NCI-H524 (cell line): ENCODE results near the gene UNCX.
"Not testable (repeated sequence)": the region's sequence is repeated elsewhere in the genome, so short reads cannot be mapped to it uniquely, and the experiment has no call there.

Source experiments
- DNase-seq, 2 experiments: peaks; one replicate each; lab custom pipeline; 2025; lab: John Stamatoyannopoulos, UW

UNCX gene

DNA sequence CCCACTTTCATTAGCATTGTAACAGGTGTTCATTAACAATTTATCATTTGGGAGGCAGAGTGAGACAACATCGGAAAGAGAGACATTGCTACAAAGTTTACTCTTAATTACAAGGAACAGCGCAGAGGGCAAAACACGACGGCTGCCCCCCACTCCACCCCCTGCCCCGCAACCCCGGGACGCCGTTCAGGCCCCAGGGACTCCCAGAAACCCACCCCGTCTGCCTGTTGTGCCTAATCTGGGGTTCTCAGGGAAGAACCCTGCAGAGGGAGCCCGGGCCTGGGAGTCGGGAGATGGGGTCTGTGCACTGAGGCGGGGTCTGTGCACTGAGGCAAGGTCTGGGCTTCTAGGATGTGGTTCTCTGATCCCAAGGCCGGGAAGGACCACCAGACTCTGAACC is 25.2 kb downstream of the UNCX start:
- DNase-seq: no peak

DNA sequence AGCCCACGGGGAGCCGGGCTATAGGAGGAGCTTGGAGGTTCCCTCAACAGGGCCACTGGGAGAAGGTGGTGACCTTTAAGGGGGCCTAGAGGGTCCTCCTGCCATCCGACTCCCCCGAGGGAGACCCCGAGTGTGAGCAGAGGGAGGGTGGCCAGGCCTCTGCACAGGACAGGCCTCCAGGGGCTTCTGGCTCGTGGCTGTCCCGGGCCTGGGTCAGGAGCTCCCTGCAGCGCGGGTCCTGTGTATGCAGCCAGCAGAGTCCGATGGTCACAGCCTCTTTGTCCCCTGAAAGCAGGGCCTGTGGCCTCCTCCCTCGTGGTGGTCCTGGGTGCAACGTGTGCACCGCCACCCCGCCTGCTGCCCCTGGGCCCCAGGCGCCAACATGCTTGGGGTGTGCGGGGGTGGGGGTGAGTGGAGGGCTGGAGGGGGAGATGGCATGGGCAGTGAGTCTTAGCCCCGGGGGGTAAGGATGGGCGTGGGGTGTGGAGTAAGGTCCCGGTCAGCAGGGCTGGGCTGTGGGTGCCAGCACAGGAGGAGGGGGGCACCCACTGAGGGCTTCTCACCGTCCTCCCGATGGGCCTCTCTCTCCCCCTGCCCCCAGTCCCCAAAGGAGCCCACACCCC is 27.1 kb downstream of the UNCX start:
- no peak for DNase-seq

DNA sequence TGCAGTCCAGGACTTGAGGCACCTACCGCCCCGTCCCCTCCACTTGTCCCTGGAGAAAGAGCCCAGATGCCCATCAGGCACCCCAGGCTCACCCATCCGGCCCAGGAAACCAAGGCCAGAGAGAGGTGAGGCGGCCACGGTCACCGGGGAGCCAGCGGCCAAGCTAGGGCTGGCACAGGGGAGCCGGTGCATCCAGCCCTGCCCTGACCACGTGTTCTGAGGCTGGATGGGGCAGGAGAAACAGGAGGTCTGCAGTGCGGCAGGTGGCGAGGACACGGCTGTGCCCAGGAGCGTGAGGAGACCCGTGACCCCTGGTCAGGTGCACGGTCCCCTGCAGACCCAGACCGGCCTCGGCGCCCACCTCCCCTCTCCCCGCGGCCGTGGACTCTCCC is 27.6 kb downstream of the UNCX start:
- DNase-seq: peak in 1 of 2 experiments; percentile 25

DNA sequence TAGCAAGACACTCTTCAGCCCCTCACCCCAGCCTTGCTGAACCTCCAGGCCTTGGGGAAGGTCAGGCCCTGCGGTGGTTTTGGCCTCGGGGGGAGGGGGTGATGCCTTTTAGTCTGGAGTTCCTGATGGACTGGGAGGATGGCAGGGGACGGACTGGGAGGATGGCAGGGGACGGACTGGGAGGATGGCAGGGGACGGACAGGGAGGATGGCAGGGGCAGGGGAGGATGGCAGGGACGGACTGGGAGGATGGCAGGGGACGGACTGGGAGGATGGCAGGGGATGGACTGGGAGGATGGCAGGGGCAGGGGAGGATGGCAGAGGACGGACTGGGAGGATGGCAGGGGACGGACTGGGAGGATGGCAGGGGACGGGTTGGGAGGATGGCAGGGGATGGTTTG is 28.4 kb downstream of the UNCX start:
- not testable (repeated sequence) for DNase-seq

DNA sequence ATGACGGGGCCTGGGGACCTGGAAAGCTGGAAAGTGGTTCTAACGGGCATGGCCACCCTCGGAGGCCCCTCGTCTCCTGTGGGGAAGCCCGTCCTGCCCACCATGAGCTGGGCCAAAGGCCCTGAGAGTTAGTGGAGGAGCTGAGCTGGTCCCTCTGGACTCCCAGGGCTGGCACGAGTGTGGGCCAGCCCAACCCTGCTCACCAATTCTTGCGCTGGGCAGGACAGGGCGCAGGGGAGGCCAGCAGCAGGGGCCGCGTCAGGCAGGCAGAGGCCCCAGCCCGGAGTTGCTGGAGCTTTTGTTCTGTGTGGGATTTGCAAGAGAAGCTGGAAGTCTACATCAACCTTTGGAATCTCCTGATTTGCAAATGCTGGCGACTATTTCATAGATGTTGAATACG is 29.8 kb downstream of the UNCX start:
- DNase-seq: no peak

DNA sequence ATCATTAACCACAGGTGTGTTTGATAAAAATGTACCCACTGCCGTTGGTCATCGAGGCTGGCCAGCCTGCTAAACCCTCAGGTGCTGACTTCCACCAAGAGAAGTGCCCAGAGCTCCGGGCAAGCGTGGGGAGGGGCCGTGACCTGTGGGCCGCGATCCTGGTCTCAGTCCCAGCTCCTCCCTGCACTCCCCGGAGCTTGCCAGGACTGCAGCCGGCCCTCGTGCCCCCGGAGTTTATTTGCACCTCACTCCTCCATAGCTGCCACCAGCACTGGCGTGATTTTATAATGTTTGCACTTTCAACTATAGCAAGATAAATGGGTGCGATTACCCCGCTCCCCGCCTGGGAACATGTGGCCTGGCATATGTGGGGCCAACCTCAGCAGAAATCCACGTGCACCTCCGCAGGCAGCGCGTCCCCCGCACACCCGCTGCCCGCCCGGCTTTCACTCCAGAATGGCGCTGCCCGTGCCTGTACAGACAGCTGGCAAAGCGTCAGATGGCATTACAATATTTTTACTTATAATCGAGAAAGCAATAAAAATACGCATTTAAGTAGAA is 30.8 kb downstream of the UNCX start:
- DNase-seq: peak in 1 of 2 experiments; percentile 34

DNA sequence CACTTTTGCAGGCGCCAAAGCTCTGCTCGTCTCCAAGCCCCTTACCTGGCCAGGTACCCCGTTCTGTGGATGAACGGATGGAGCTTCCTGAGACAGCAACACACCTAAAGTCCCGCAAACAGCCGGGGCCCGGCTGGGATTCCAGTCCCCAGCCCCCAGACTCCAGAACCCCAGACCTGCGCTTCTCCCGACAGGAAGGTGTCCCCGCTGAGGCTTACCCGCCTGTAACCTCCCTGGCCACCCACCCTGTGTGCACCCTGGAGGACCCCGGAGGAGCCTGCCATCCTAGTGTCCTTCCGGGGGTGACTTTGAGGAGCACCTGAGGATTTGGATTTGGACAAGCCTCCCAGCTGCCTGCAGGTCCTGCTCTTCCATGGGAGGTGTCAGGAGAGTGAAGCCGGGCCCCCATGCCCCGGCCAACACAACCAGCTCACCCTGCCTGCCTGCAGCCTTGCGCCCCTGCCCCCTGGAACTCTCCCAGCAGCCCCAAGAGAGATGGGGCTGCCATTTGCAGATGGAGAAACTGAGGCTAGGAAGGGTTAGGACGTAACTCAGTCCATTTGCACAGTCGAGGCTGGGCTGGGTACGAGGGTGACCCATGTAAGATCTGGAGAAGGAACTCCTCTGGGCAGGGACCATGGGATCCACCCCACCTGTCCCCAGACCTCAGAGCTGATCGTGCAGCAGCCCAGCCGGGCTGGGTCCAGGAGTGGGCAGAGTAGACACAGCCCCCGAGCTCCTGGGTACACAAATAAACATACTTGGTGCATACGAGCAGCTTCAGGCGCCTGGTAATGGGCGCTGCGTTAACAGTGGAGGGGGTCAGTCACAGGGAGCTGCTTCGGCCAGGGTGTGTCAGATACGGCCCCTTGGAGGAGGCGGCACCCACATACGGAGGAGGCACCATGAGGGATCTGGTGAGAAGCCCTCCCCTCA is 31.9 kb downstream of the UNCX start:
- no peak for DNase-seq

DNA sequence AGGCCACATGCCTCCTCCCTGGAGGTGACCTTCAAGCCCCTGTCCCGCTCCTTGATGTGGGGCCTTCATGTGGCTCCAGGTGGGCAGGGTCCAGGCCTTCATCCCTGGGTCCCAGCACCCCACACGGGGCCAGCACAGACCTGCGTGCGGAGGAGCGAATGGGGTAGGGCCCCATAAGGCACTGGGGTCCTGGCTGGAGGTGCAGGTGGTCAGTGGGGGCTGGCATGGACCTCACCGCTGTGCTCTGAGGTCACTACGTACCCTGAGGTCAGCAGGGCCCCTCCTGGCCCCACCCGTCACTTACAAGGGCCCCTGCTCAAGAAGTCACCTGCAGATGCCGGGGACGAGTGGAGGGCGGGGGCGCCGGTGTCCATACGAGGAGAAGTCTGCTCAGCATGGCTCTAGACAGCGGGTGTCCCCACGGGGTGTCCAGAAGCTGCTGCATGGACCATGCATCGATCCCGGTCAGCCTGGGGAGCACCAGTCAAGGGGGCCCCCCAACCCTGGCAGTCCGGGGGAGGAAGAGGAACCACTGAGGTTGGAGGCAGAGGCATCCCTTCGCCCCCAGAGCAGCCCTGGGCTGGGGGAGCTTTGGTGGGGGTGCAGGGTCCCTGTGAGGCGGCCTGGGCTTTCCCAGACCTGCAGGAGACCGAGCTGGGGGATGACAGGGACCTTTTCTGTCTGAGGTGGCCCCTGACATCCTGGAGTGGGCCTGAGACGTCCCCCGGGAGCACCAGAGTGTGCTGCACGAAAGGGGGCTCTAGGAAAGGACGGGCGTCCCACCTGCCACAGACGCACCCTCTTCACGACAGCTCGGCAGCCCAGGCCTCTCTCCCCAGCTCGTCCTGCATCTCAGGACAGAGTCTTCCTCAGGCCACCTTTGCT is 34.6 kb downstream of the UNCX start:
- no peak for DNase-seq

DNA sequence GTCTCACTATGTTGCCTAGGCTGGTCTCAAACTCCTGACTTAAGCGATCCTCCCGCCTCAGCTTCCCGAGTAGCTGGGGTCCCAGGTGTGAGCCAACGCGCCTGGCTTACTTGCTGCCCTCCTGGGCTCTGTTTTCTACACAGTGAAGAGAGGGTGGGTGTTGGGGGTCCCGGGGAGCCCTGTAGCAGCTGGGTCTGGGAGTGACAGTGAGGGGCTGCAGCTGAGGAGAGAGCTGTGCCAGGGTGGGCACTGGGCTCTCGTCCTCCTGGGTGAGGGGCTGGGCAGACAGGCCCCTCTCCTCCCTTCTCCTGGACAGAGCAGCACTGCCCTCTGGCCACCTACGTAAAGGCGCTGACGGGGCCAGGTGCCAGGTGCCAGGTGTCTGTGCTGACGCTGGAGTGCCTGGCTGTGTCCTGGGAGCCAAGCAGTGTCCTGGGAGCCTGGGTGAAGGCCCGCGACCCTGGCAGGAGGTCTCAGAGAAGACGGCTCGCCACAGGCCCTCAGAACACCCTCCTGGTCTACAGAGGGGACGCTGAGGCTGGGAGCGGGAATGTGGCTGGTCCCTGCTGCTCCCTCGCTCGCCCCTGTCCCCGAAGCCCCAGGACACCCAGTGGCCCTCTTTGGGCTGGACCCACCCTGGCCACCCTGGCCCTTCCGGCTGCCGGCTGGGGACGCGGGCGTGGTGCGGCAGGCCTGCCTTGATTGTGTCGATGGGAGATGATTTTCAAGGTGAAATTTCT is 35.6 kb downstream of the UNCX start:
- DNase-seq: no peak

DNA sequence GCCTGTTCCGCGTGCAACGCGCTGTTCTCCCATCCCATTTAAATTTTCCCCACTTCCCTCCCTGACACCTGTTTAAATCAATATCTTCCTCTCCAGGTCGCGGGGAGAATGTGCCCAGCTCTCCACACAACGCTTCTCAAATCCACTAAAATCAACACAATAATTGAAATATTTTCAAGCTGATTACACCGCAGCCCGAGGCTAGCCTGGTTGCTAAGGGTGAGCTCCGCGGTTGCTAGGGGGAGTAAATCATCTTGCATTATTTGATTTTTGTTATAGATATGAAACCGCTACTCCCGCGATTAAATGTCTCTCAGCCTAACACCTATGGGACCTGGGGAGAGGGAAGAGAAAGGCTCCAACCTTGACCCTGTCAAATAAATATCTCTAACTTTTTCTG is 36.2 kb downstream of the UNCX start:
- peak in 1 of 2 experiments; percentile 23 for DNase-seq

DNA sequence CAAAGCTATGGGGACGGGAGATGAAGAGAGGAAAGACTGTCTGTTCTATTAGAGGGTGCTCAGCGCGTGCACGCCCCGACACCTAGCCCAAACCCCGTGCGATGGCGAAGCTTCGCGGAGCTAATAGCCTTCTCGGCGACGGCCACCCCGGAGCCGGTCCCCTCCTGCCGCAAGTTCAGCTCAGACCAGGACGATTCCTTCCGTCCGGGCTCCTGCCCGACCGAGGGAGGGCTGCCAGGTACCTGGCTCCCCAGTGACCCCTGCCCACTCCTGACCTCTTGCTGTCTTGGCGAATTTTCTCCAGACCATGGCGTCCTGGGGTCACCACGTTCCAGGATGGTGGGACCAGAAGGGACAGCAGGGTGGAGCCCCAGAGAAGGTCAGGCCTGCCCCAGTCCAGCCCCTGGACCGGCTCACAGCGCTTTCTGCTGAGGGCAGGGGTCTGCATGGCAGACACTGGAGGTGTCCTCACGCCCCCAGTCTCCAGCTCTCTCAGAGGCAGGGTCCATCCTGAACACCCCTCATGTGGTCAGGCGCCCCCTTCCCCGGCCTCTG is 36.7 kb downstream of the UNCX start:
- no peak for DNase-seq

DNA sequence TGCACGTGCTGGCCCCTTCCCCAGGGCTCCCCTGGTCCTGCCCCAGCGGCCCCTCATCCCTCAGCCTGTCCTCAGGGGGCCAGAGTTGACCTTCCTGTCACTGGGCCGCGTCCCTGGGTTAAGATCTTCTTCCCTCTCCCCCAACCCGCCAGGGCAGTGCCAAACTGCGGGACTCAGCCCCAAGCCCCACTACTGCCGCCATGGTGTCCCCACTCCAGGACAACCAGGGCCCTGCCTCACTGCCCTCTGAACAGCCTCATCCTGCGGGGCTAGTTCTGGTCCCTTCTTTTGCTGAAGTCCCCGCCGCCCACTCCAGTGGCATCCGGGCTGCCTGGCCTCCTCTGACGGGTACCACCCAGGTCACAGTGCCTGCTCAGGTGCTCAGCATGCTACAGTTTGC is 37.5 kb downstream of the UNCX start:
- DNase-seq: no peak

DNA sequence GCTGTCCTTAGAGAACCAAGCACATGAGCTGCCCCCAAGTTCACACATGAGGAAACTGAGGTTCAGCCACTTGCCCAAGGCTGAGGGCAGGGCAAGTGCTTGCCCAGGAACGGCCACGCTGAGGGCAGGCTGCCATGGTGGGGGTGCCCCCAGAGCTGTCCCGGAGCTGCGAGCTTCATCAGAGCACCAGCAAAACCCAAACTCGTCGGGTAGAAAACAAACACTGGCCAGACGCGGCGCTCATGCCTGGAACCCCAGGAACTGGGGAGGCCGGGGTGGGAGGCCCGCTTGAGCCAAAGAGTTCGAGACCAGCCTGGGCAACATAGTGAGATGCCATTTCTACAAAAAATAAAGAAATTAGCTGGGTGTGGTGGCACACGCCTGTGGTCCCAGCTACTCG is 38.4 kb downstream of the UNCX start:
- no peak for DNase-seq

DNA sequence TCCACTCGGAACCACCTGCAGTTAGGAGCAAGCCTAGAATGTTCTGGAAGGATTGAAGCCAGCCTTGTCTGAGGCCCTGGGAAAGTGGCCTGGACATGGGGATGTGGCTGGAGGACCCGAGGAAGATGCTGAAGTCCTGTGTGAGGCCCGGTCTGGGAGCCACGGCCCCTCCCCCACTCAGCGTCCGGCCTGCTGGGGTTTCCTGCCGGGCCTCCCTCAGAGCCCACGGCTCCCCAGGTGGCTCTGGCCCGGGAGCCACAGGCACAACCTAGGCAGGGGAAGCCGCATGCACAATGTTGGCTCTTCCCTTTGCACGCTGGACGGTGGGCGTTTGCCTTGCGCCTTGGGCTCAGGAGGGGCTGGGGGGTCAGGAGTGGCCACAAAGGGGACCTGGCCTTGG is 39.0 kb downstream of the UNCX start:
- DNase-seq: no peak

DNA sequence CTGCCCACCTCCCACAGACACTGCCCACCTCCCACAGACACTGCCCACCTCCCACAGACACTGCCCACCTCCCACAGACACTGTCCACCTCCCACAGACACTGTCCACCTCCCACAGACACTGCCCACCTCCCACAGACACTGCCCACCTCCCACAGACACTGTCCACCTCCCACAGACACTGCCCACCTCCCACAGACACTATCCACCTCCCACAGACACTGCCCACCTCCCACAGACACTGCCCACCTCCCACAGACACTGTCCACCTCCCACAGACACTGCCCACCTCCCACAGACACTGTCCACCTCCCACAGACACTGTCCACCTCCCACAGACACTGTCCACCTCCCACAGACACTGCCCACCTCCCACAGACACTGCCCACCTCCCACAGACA is 39.5 kb downstream of the UNCX start:
- not testable (repeated sequence) for DNase-seq

DNA sequence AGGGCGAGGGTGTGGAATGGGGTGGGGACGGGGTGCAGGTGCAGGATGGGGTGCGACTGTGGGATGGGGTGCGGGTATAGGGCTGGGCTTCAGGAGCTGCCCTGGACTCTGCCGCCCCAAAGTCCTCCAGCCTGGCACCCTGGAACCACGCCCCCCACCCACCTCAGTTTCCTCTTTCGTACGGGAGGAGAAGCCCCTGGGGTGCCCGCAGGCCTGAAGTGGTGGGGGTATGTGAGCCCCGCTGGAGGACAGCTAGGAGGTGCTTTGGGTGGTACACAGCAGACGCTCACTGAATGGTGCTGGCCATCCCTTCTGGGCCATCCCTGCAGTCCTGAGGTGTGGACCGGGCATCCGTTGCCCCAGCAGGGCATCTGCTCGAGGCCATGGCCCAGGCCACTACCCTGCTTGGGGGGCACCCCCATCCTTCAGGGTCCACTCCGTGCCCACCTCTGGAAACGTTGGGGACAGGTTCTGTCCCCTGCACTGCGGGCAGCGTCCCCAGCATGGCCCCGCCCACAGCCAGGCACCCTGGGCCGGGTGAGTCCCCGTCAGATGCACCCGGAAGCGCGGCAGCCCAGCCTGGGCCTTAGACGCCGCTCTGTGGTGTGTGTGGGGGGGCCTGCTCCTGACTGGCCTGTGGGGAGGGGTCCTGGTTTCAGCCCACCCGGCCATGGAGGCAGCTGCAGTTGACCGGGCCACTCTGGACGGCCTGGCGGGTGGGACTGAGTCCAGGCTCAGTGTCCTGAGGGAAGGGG is 41.6 kb downstream of the UNCX start:
- DNase-seq: no peak

DNA sequence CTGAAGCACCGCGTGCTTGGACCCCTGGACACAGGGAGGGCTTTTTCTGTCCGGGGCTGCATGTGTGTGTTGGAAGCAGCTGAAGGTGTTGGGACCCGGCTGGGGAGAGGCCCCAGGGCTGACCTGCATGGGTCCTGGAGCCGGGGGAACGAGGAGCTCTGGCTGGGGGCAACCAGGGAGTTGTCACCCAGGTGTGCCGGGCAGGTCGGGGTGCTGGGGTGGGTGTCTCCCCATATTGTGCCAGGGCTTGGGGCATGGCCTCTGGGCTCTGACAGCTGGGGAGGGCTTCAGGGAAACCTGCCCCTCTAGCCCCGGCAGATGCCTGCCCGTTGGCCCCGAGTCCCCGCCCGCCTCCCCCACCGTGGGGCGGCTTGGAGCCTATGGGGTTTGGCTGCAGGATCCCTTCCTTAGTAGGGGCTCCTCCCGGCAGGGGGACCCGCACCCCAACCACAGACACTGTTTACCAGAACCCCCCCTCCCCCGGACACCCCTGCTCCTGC is 42.3 kb downstream of the UNCX start:
- DNase-seq: no peak

DNA sequence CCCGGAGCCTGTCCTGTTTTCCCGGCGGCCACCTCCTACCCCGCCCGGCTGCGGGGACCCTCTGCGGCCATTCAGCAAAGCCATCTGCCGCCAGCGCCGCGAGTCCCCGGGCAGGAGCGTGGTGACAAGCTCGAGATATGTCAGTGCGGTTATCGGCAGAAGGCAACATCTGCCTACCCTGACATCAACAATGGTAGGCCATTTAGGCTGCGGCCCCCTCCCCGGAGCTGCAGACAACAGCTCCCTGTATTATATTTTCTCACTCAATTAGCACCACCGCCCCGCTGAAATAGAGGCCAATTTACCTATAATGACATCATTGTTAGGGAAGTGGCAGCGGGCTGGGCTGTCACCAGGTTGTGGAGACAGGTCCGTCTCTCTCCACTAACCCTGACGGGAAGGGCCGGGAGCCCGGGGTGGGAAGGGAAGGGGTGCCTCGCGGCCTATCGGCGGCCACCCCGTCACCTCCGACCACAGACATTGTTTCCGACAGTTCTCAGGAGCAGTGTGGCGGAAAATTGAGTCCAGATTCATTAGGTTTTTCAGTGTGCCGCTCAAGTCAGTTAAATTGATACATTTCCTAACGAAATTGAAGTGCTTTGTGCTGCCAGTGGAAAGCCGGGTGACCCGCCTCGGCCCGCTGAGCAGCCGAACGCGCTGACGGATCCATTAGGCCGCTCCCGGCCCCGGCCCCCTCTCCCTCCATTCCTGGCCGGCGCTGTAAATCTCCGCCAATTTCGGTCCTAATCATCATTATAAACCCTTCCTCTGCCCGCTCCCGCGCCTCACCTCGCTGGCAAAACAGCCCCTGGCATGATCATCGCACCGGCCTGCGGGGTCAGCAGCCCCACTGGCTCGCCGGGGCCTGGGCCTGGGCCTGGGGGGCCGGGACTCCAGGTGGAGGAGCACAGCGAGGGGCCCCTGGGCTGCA is 43.0 kb downstream of the UNCX start:
- peak in 1 of 2 experiments; percentile 59 for DNase-seq

DNA sequence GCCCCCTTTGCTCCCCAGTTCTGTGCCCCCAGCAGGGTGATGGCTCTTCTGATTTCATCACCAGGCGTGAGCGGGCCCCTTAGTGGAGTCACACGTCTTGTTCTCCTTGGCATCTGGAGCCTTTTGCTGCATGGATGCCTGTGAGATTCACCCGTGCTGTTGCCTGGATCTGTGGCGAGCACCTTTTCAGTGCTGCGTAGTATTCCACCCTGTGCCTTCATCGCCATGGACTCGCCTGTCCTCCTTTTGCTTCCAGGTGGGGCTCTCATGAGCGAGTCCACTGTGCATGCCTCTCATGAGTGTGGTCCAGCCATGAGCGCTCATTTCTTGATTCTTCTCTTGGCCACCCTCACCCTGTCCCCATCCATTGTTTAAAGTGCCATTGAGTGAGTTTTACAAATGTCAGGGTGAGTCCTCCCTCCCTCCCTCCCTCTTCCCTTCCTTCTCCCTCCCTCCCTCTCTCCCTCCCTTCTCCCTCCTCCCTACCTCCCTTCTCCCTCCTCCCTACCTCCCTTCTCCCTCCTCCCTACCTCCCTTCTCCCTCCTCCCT is 44.0 kb downstream of the UNCX start:
- DNase-seq: no peak
